GM19463 (cell line): ENCODE measurements around the gene SLC4A7.
A peak's percentile ranks its signal among the peaks of the same experiment; 100 is the strongest.
"Not testable (repeated sequence)": the region's sequence is repeated elsewhere in the genome, so short reads cannot be mapped to it uniquely, and the experiment has no call there.

Source experiments
- ATAC-seq: cut with Tn5 transposase; IDR thresholded peaks from one replicate; pipeline ENCODE4 v1.9.1; 2021; ENCODE audit warnings: mild to moderate bottlenecking, moderate library complexity; ENCODE audit not compliant: unreplicated experiment

The SLC4A7 gene

GRCh38 chr3:27484015-27484844, at the start of gene SLC4A7:
TSS of gene SLC4A7 (minus strand) at chr3:27484384. CDS start at chr3:27484126, 258 bp downstream.
- ATAC-seq, result peak; percentile 92

GRCh38 chr3:27533261-27533607, 49.0 kb upstream of the SLC4A7 start:
- ATAC-seq, result no peak

- ATAC-seq, result no peak
Measured at GRCh38 chr3:27532426-27533260, 48.5 kb upstream of the SLC4A7 start.

GRCh38 chr3:27531193-27531751, 47.1 kb upstream of the SLC4A7 start:
- ATAC-seq, result not testable (repeated sequence)

- ATAC-seq, result no peak
Measured at GRCh38 chr3:27528791-27529190, 44.6 kb upstream of the SLC4A7 start.

GRCh38 chr3:27526614-27527315, 42.6 kb upstream of the SLC4A7 start:
- ATAC-seq, result peak; percentile 34

GRCh38 chr3:27521872-27522265, 37.7 kb upstream of the SLC4A7 start:
- no peak for ATAC-seq

- no peak for ATAC-seq
Measured at GRCh38 chr3:27521179-27521871, 37.1 kb upstream of the SLC4A7 start.

GRCh38 chr3:27511724-27512422, 27.7 kb upstream of the SLC4A7 start:
- ATAC-seq, result no peak

GRCh38 chr3:27509376-27509775, 25.2 kb upstream of the SLC4A7 start:
- ATAC-seq, result no peak

GRCh38 chr3:27508424-27508823, 24.2 kb upstream of the SLC4A7 start:
- no peak for ATAC-seq

- no peak for ATAC-seq
Measured at GRCh38 chr3:27507515-27508266, 23.5 kb upstream of the SLC4A7 start.

- no peak for ATAC-seq
Measured at GRCh38 chr3:27507111-27507510, 22.9 kb upstream of the SLC4A7 start.

- ATAC-seq, result no peak
Measured at GRCh38 chr3:27504749-27505148, 20.6 kb upstream of the SLC4A7 start.

GRCh38 chr3:27503526-27503925, 19.3 kb upstream of the SLC4A7 start:
- ATAC-seq, result no peak

- ATAC-seq, result no peak
Measured at GRCh38 chr3:27501759-27502158, 17.6 kb upstream of the SLC4A7 start.

GRCh38 chr3:27500986-27501385, 16.8 kb upstream of the SLC4A7 start:
- ATAC-seq, result no peak

GRCh38 chr3:27500035-27500434, 15.9 kb upstream of the SLC4A7 start:
- ATAC-seq, result no peak

GRCh38 chr3:27494784-27495183, 10.6 kb upstream of the SLC4A7 start:
- no peak for ATAC-seq
